OCI-LY7 (cell line): ENCODE results near the gene SDCBP2.

Source experiments
- EZH2phosphoT487 ChIP-seq: fragments of 200-600 bp; sonication (generic); IDR thresholded peaks from 2 replicates; pipeline ENCODE4 v1.6.1; 2018; ENCODE audit warnings: low read depth, borderline replicate concordance, mild to moderate bottlenecking, mixed run types, antibody characterized with exemption, low read length, moderate library complexity, mixed read lengths
- TF ChIP-seq, protein P1 (sequence below): fragments of 200-600 bp; sonication (generic); conservative IDR thresholded peaks from 2 replicates; pipeline ENCODE4 v1.5.1; 2014; ENCODE audit warnings: mild to moderate bottlenecking, antibody characterized with exemption, low read length, moderate library complexity, mixed read lengths

- TF ChIP-seq, protein P1, sequence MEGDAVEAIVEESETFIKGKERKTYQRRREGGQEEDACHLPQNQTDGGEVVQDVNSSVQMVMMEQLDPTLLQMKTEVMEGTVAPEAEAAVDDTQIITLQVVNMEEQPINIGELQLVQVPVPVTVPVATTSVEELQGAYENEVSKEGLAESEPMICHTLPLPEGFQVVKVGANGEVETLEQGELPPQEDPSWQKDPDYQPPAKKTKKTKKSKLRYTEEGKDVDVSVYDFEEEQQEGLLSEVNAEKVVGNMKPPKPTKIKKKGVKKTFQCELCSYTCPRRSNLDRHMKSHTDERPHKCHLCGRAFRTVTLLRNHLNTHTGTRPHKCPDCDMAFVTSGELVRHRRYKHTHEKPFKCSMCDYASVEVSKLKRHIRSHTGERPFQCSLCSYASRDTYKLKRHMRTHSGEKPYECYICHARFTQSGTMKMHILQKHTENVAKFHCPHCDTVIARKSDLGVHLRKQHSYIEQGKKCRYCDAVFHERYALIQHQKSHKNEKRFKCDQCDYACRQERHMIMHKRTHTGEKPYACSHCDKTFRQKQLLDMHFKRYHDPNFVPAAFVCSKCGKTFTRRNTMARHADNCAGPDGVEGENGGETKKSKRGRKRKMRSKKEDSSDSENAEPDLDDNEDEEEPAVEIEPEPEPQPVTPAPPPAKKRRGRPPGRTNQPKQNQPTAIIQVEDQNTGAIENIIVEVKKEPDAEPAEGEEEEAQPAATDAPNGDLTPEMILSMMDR = peak; percentile 98
- TF ChIP-seq EZH2phosphoT487 = no peak
Measured at GRCh38 chr20:1313236-1313964, 15.5 kb downstream of the SDCBP2 start.
